ENCODE results near the gene SPACA6. TPM values are rescaled to one million over a fixed set of nuclear protein-coding genes. Genes with fewer than 3 reads are reported as not detected.

Gene SPACA6
- polyA plus RNA-seq, 1 donor (not counting 4 experiments of a cell fraction or from before 2014, with no cell fraction given): 4.3 TPM

DNA sequence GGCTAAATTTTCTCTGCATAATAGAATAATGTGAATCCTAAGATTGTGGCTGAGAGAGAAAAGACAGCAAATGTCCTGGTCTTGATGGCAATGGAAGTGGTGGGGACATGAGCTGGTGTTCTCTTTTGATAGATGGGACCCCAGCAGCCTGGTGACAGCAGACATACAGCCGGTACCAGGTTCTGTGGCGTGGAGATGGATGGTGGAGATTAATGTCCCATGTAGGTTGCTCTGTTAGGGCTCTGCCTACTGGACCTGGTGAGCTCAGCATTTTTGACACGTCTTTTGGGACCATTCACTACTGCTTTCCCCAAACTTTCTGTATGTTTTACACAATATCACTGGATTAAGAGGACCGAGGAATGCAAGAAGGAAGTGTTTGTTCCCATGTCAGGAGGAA, 38.3 kb upstream of the SPACA6 start:
- Histone ChIP-seq H2AFZ (ENCODE audit: control insufficient read depth, low read length) (no peak overlapping the region), H3K27me3 (ENCODE audit: control insufficient read depth, extremely low read depth, insufficient read depth, low read length) (no peaks in the 10 kb centered on the region), H3K4me3 (ENCODE audit: control insufficient read depth in 2 of 3, extremely low read depth in 1 of 3, insufficient read depth in 2 of 3, low read depth in 1 of 3, low read length in 3 of 3) (no peak overlapping the region), H3K4me1 (ENCODE audit: control insufficient read depth, extremely low read depth, insufficient read depth, low read length) (no peaks in the 10 kb centered on the region), H3K9me3 (ENCODE audit: control insufficient read depth, low read depth, low read length) (no peaks in the 10 kb centered on the region), H3K9ac (ENCODE audit: control insufficient read depth, extremely low read depth, insufficient read depth, low read length) (no peak overlapping the region), H3K4me2 (ENCODE audit: control insufficient read depth, extremely low read depth, insufficient read depth, low read depth, low read length) (no peak overlapping the region), H3K36me3 (ENCODE audit: control insufficient read depth in 2 of 2, extremely low read depth in 1 of 2, insufficient read depth in 2 of 2, low read length in 2 of 2) (no peaks in the 10 kb centered on the region), H3K9me1 (ENCODE audit: control insufficient read depth, extremely low read depth, insufficient read depth, low read length) (no peaks in the 10 kb centered on the region), H4K20me1 (ENCODE audit: control insufficient read depth, extremely low read depth, insufficient read depth, low read length) (no peaks in the 10 kb centered on the region), H3K27ac (ENCODE audit: control insufficient read depth, insufficient read depth, low read length) (no peak overlapping the region), H3K79me2 (ENCODE audit: control insufficient read depth, insufficient read depth, low read length) (no peaks in the 10 kb centered on the region)
- DNase-seq (ENCODE audit: low read depth, low spot score): no peak
- no peak for FAIRE-seq
- no peak for TF ChIP-seq EZH2 (IDR thresholded peaks at IDR 0.05; ENCODE audit: low read length)
- no peak for TF ChIP-seq CTCF (optimal IDR thresholded peaks at IDR 0.05 in 1 of 3, IDR thresholded peaks at IDR 0.05 in 1 of 3, conservative IDR thresholded peaks at IDR 0.05 in 1 of 3; ENCODE audit: extremely low read depth in 1 of 3, insufficient read depth in 2 of 3, low read length in 3 of 3)
- dilution Hi-C loops (cut with MboI; ENCODE audit: extremely low pct_ligation_motif_present, low sequenced_read_pairs): no loop called here

DNA sequence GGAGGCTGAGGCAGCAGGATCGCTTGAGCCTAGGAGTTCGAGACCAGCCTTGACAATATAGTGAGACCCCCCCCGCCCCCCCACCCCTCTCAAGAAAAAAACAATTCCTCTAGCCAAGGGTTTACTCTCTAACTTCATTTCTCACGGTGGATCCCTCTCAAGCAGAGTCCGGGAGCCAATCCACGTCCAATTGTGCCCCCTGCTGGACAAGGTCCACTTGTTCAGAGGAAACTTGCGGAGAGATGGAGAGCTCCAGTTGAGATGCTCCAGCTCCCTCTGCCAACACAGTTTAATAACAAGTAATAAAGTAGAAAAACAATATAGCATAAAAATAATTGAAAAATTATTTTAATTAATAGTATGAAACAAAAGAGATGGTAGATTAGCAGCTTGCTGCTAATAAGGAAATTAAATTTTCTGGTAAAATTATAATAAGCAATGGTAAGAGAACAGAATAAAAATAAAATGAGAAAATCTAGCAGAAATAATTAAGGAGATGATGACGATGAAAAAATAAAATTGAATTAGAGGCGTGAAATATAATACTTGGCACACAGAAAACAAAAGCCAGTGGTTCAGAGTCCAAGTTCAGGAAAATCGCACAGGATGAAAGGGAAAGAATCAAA, 32.0 kb upstream of the SPACA6 start:
- no peak overlapping the region for H3K4me2 ChIP-seq (ENCODE audit: control insufficient read depth, extremely low read depth, insufficient read depth, low read depth, low read length)
- peak; percentile 59 to 77 (median 66) for TF ChIP-seq CTCF (optimal IDR thresholded peaks at IDR 0.05 in 1 of 3, IDR thresholded peaks at IDR 0.05 in 1 of 3, conservative IDR thresholded peaks at IDR 0.05 in 1 of 3; ENCODE audit: extremely low read depth in 1 of 3, insufficient read depth in 2 of 3, low read length in 3 of 3)
- TF ChIP-seq EZH2 (IDR thresholded peaks at IDR 0.05; ENCODE audit: low read length): no peak
- no peak overlapping the region for H3K9ac ChIP-seq (ENCODE audit: control insufficient read depth, extremely low read depth, insufficient read depth, low read length)
- FAIRE-seq (no peak), DNase-seq (ENCODE audit: low read depth, low spot score) (peak; percentile 26)
- H3K4me3 ChIP-seq (ENCODE audit: control insufficient read depth in 2 of 3, extremely low read depth in 1 of 3, insufficient read depth in 2 of 3, low read depth in 1 of 3, low read length in 3 of 3): no peak overlapping the region
- H3K9me1 ChIP-seq (ENCODE audit: control insufficient read depth, extremely low read depth, insufficient read depth, low read length): no peaks in the 10 kb centered on the region
- no peaks in the 10 kb centered on the region for H3K27me3 ChIP-seq (ENCODE audit: control insufficient read depth, extremely low read depth, insufficient read depth, low read length)
- H2AFZ ChIP-seq (ENCODE audit: control insufficient read depth, low read length): no peak overlapping the region
- H3K4me1 ChIP-seq (ENCODE audit: control insufficient read depth, extremely low read depth, insufficient read depth, low read length): no peaks in the 10 kb centered on the region
- dilution Hi-C loops (cut with MboI; ENCODE audit: extremely low pct_ligation_motif_present, low sequenced_read_pairs): no loop called here
- no peak overlapping the region for H3K27ac ChIP-seq (ENCODE audit: control insufficient read depth, insufficient read depth, low read length)
- H3K36me3 ChIP-seq (ENCODE audit: control insufficient read depth in 2 of 2, extremely low read depth in 1 of 2, insufficient read depth in 2 of 2, low read length in 2 of 2): no peaks in the 10 kb centered on the region
- H3K9me3 ChIP-seq (ENCODE audit: control insufficient read depth, low read depth, low read length): no peaks in the 10 kb centered on the region
- H3K79me2 ChIP-seq (ENCODE audit: control insufficient read depth, insufficient read depth, low read length): no peaks in the 10 kb centered on the region
- H4K20me1 ChIP-seq (ENCODE audit: control insufficient read depth, extremely low read depth, insufficient read depth, low read length): no peaks in the 10 kb centered on the region

Measured in keratinocyte (primary cell).